Stimulated activated CD4-positive, alpha-beta T cell treated with anti-CD3 and anti-CD28 coated beads, TNF-alpha, amount 100 ng/mL, for 1 hour (primary cell): Measurements from ENCODE around the gene GALNT2.

Experiments
- DNase-seq, 3 donors: peaks; one replicate each; pipeline ENCODE4 v3.0.0-alpha.2; 2020; ENCODE audit warnings: low read depth in 3 of 3, low spot score in 1 of 3

Gene GALNT2

DNA sequence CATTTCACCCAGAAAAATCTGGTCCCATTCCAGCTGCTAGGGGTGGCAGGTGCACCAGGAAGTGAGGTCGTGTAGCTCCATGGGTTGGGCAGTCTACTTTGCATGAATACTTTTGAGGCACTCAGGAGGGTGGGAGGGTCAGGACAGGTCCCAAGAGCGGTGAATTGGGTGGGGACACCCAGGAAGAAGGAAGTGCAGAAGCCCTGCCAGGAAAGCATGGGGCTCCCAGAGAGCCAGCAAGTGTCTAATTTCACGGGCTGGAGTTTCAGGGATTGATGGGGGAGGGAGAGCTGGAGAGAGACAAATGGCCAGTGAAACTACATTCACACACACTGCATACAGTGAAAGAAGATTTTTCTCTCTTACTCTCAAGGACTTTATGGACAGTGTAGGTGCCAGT, 137.8 kb downstream of the GALNT2 start:
- no peak for DNase-seq

- DNase-seq, result no peak
Measured at GRCh38 chr1:230205719-230206198, 138.7 kb downstream of the GALNT2 start.

- no peak for DNase-seq
Measured at GRCh38 chr1:230206207-230206606, 139.2 kb downstream of the GALNT2 start.

DNA sequence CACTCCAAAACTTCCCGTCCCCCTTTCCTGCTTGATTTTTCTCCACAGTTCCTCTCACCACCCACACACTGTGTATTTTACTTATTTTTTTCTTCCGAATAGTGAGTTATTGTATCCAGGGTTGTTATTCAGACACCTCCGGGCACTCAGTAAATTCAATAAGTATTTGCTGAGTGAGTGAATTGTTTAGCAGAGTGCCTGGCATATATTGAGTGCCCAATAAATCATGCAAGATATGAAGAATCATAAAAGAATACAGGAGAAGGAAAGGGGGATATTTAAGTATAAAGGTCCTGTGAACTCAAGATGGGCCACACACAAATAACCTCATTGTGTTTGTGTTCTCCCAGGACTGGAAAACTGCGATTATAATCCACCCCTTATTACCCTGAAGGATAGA, 139.9 kb downstream of the GALNT2 start:
- DNase-seq, result no peak

DNA sequence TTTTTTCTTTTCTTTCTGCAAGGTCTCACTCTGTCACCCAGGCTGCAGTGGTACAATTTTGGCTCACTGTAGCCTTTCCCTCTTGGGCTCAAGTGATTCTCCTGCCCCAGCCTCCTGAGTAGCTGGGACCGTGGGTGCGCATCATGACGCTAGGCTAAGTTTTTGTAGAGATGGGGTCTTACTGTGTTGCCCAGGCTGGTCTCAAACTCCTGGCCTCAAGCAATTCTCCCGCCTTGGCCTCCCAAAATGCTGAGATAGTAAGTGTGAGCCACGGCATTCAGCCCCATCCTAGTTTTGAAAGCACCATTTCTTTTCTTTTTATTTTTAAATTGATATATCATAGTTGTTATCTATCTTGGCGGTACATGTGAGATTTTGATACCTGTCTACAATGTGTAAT, 140.6 kb downstream of the GALNT2 start:
- DNase-seq, result no peak

GRCh38 chr1:230208619-230209261, 141.7 kb downstream of the GALNT2 start:
- DNase-seq, result no peak

DNA sequence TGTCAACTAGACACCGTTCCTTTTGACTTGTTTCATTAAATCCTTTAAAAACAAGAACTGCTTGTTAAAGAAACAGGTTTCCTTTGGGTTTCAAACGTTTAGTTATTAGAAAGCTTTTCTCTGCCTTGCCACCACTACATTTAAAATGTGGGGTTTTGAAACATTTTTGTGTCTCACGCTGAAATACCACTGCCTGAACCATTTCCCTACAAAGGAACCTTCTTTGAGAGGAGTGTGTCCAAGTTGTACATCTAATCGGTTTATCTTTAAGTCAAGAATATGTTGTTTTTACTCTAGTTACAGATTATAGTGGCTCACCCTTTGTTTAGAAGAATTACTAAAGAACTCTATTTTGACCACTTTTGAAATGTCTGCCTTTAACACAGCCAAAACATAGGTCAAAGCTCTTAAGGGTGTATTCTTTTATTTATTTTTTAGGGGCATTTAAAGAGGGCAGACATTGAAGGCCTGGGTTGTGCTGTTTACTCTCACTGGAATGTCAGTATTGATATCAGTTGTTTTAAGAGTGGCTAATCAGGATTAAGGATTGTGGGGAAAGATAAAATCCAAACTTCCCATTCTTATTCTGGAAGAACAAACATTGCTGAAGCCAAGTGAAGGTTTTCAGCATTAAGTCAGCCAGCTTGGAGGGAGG, 143.4 kb downstream of the GALNT2 start:
- no peak for DNase-seq

GRCh38 chr1:230210981-230211336, 143.9 kb downstream of the GALNT2 start:
- no peak for DNase-seq

GRCh38 chr1:230211436-230212145, 144.6 kb downstream of the GALNT2 start:
- DNase-seq, result no peak

DNA sequence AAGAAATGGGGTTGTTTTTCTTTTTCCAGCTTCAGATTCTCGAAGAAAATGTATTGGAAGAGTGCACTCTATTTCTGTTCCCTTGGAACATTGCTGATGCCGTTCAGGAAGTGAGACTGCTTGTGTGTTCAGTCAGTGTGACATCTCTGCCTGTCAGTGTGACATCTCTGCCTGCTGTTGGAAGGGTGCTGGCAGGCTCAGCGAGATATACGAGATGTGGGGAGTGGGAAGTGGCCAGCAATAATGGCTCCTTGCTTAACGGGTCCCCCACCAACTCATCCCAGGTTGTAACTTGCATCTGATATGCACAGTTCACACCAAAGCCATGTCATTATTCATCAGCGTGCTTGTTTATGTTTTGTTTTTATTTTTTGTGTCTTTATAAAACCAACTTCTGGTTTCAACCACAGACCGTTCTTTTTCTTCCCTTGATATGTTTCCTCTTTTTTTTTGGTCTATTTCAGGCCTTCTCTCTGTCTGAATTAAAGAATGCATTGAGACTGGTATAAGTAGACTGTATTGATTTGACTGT, 145.4 kb downstream of the GALNT2 start:
- DNase-seq, result no peak

- DNase-seq, result no peak
Measured at GRCh38 chr1:230215031-230215430, 148.0 kb downstream of the GALNT2 start.

DNA sequence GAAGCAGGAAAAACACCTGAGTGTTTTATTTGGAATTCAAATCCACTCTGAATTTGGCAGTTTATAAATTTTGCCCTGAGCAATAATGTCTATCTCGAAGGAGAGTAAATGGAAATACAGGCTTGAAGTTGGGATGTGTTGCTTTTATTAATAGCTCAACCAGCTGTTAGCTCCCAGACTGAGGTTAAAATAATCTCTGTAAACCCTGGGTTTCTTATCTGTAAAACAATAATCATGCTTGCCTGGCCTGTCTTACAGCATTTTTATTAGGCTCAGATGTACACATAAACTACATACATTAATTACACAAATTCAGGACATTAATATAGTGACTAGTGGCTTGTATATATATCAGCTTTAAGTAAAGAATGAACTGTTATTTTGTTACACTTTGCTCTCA, 148.5 kb downstream of the GALNT2 start:
- DNase-seq, result no peak

DNA sequence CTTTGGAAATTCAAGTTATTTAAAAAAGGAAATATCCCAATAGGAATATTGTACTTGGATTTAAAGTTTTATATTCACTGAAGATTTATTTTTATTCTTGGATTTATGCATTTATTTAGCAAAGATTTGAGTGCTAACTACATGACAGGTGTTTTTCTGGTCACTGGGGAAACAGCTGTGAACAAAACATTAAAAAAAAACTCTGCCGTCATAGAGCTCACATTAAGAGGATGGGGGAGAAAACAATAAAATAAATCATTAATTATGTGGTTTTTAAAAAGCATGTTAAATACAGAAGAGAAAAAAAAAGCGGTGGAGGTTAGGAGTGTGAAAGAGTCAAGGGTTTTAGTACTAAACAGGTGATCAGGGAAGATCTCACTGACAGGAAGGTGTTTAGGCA, 149.9 kb downstream of the GALNT2 start:
- no peak for DNase-seq

- no peak for DNase-seq
Measured at GRCh38 chr1:230218667-230219066, 151.6 kb downstream of the GALNT2 start.

- no peak for DNase-seq
Measured at GRCh38 chr1:230219174-230220067, 152.4 kb downstream of the GALNT2 start.

DNA sequence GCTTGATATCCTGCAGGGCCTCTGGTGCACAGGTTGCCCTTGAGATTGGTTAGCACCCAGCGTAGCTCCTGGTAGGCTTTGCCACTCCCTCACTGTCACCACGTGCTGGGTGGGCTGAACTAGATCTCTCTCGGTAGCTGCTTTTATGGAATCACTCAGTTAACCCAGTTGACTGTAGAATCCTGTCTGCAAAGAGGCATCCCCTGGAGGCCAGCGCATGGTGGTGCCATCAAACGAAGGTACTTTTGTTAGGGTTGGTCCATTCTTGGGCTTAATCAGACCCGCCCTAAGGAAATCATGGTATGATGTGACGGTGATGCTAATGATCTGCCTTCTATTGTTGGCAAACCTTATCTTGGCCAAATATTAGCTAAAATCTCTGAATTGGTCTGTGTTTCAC, 153.4 kb downstream of the GALNT2 start:
- no peak for DNase-seq

GRCh38 chr1:230220907-230221306, 153.9 kb downstream of the GALNT2 start:
- DNase-seq, result no peak

DNA sequence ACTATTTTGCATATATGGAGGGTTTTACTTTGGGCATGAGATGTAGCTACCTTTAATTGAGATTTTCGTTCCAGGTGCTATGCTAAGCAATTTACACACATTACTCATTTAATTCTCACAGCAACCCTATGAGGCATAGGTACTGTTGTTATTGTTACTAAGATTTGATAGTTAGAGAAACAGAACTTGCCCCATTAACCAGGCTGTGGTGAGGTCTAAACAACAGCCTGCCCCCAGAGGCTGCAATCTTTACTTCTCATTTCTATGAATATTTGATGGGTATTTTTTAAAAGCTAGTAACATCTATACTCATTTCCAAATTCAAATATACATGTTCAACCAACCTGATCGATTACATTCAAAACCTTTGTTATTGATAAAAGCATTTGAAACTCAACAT, 155.6 kb downstream of the GALNT2 start:
- DNase-seq, result no peak

- DNase-seq, result no peak
Measured at GRCh38 chr1:230224101-230224960, 157.3 kb downstream of the GALNT2 start.
